Measurements from ENCODE around the gene CLDN20. TPM values are rescaled to one million over a fixed set of nuclear protein-coding genes. Genes with fewer than 3 reads are reported as not detected.
A peak's percentile ranks its signal among the peaks of the same experiment; 100 is the strongest.

CLDN20 gene
- polyA plus RNA-seq, 2 of the 4 experiments (the other 2 are of a cell fraction): not detected

DNA sequence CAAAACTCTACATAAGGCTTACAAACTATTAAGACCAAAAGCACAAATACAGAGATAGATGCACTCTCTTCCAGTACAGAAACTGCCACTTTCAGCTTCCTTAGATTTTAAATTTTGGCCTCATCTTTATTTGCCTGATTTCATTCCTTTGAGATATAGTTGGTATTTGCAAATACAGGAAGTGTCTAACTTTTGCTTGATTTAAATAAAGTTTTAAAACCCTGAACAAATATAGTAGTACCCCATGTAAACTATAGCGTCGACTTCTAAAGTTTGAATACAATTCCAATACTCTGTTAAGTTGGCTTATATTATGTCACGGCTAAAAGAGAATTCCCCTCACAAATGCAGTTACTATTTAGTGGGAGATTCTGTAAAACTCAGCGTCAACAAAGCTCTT is 1.2 kb upstream of the CLDN20 start:
- Histone ChIP-seq H3K4me2 (no peak overlapping the region), H3K4me3 (no peak overlapping the region), H3K4me1 (no peaks in the 10 kb centered on the region), H3K27ac (no peak overlapping the region), H3K9me3 (no peaks in the 10 kb centered on the region)
- ATAC-seq (no peak), DNase-seq (ENCODE audit: low read depth in 1 of 2, low spot score in 1 of 2) (no peak), FAIRE-seq (no peak)
- ChIA-PET CTCF (interaction anchor here (1.7 kb wide), 1 partner anchor 13 kb away, joined by 5 read pairs; no protein-coding TSS in a partner anchor), POLR2A (no interaction called here)
- TF ChIP-seq, protein P1, sequence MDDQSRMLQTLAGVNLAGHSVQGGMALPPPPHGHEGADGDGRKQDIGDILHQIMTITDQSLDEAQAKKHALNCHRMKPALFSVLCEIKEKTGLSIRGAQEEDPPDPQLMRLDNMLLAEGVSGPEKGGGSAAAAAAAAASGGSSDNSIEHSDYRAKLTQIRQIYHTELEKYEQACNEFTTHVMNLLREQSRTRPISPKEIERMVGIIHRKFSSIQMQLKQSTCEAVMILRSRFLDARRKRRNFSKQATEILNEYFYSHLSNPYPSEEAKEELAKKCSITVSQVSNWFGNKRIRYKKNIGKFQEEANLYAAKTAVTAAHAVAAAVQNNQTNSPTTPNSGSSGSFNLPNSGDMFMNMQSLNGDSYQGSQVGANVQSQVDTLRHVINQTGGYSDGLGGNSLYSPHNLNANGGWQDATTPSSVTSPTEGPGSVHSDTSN (IDR thresholded peaks at IDR 0.05): no peak
- TF ChIP-seq TP53 (CRISPR knock-in tag; IDR thresholded peaks at IDR 0.05): no peak
- WGBS (ENCODE audit: missing lambda C conversion rate): 96% methylated on average over 4 of the region's 4 CpGs

DNA sequence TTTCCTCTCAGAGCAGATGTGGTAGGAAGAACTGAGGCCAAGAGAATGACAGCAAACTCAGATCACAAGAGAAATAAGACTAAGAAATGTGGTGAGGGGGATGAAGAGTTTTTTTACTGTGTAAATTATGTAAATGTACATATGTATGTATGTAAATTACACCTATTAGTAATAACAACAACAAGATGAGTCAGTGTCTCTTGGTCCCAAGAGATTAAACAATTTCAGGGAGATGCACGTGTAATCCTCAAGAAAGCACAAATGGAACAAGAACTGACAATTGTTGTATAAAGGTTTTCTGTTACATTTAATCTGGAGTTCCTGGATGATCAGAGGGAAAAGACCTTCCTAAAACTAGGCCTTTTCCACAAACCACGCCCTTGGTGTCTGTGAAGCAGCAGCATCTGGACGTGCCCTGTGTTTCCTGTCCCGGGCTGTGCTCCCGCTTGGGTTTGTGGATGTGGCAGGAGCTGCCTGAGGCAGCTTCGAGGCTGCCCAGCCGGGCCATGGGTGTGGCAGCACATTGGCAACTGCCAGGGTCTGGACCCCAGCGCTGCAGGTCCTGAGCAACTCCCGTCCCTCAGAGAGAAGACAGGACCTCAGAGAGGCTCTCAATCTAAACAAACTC is 994 bp downstream of the CLDN20 start:
- H3K27ac ChIP-seq: no peak overlapping the region
- H3K4me3 ChIP-seq: no peak overlapping the region
- DNase-seq (ENCODE audit: low read depth in 1 of 2, low spot score in 1 of 2) (no peak), FAIRE-seq (no peak), ATAC-seq (no peak)
- no peak overlapping the region for H3K4me2 ChIP-seq
- ChIA-PET CTCF (interaction anchor here (1.3 to 1.5 kb wide), 3 partner anchors 13 to 87 kb away, joined by 3 to 7 read pairs (median 3); no protein-coding TSS in a partner anchor), POLR2A (no interaction called here)
- no peaks in the 10 kb centered on the region for H3K4me1 ChIP-seq
- H3K9me3 ChIP-seq: no peaks in the 10 kb centered on the region
- TF ChIP-seq RFX5 (IDR thresholded peaks at IDR 0.05) (no peak), EHF (CRISPR knock-in tag; IDR thresholded peaks at IDR 0.05) (no peak)
- whole genome bisulfite sequencing (ENCODE audit: missing lambda C conversion rate): 90% methylated on average over 6 of the region's 9 CpGs

GRCh38 chr6:155265843-155266535 is 2.2 kb downstream of the CLDN20 start:
- no peak for DNase-seq (ENCODE audit: low read depth in 1 of 2, low spot score in 1 of 2)
- H3K27ac ChIP-seq: no peak overlapping the region
- no peak overlapping the region for H3K4me2 ChIP-seq
- 0 out of 6 replicates have a peak, but pooled peaks of 1 of the 2 experiments have one; percentile 40 for ATAC-seq
- no peaks in the 10 kb centered on the region for H3K4me1 ChIP-seq
- 85% methylated on average over 4 of the region's 4 CpGs for WGBS (ENCODE audit: missing lambda C conversion rate)
- POLR2A ChIA-PET: no interaction called here
- no peak for FAIRE-seq
- CTCF ChIA-PET: interaction anchor here (1.2 to 1.4 kb wide), 2 partner anchors 12 to 88 kb away, joined by 3 to 4 read pairs; no protein-coding TSS in a partner anchor
- no peak overlapping the region for H3K4me3 ChIP-seq
- no peaks in the 10 kb centered on the region for H3K9me3 ChIP-seq
- TF ChIP-seq EHMT2 (IDR thresholded peaks at IDR 0.05; ENCODE audit: low read depth): no peak
- TF ChIP-seq FOXS1 (CRISPR knock-in tag; IDR thresholded peaks at IDR 0.05): no peak
- TF ChIP-seq CHD2 (IDR thresholded peaks at IDR 0.05; ENCODE audit: low read length, partially characterized antibody): no peak
- TF ChIP-seq RCOR1 (IDR thresholded peaks at IDR 0.05; ENCODE audit: low read depth, low read length): no peak

GRCh38 chr6:155267411-155267810 is 3.6 kb downstream of the CLDN20 start:
- 94% methylated on average over 2 of the region's 2 CpGs for WGBS (ENCODE audit: missing lambda C conversion rate)
- DNase-seq (ENCODE audit: low read depth in 1 of 2, low spot score in 1 of 2) (no peak), ATAC-seq (no peak), FAIRE-seq (no peak)
- Histone ChIP-seq H3K27ac (no peak overlapping the region), H3K4me1 (no peaks in the 10 kb centered on the region), H3K4me2 (no peak overlapping the region), H3K4me3 (no peak overlapping the region), H3K9me3 (no peaks in the 10 kb centered on the region)
- TF ChIP-seq ZNF302 (CRISPR knock-in tag; IDR thresholded peaks at IDR 0.05) (no peak), FOXS1 (CRISPR knock-in tag; IDR thresholded peaks at IDR 0.05) (no peak), HOXB5 (CRISPR knock-in tag; IDR thresholded peaks at IDR 0.05) (no peak), TP53 (CRISPR knock-in tag; IDR thresholded peaks at IDR 0.05) (no peak), RFX5 (IDR thresholded peaks at IDR 0.05) (no peak)
- TF ChIP-seq, protein P2, sequence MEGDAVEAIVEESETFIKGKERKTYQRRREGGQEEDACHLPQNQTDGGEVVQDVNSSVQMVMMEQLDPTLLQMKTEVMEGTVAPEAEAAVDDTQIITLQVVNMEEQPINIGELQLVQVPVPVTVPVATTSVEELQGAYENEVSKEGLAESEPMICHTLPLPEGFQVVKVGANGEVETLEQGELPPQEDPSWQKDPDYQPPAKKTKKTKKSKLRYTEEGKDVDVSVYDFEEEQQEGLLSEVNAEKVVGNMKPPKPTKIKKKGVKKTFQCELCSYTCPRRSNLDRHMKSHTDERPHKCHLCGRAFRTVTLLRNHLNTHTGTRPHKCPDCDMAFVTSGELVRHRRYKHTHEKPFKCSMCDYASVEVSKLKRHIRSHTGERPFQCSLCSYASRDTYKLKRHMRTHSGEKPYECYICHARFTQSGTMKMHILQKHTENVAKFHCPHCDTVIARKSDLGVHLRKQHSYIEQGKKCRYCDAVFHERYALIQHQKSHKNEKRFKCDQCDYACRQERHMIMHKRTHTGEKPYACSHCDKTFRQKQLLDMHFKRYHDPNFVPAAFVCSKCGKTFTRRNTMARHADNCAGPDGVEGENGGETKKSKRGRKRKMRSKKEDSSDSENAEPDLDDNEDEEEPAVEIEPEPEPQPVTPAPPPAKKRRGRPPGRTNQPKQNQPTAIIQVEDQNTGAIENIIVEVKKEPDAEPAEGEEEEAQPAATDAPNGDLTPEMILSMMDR (IDR thresholded peaks at IDR 0.05): no peak
- ChIA-PET CTCF (interaction anchor here (1.1 to 1.4 kb wide), 3 partner anchors 8 to 399 kb away, joined by 3 to 5 read pairs (median 4); no protein-coding TSS in a partner anchor), POLR2A (no interaction called here)
